Sciatic nerve (tissue), 2 donors: ENCODE data around the gene TMEM98. TPM values are rescaled to one million over a fixed set of nuclear protein-coding genes. Genes with fewer than 3 reads are reported as not detected.
"Not testable (repeated sequence)": the region's sequence is repeated elsewhere in the genome, so short reads cannot be mapped to it uniquely, and the experiment has no call there.

Experiments used
- ATAC-seq: fragments of 200-7000 bp; cut with Tn5 transposase; one replicate; pipeline ENCODE4 v1.9.1; 2020; ENCODE audit warnings: mild to moderate bottlenecking, moderate library complexity
- DNase-seq: peaks from one replicate; pipeline ENCODE4 v3.0.0-alpha.2; 2020; ENCODE audit warnings: low spot score
- intact Hi-C: fragments of 100-400 bp; cut with DNase I; formaldehyde crosslinking; loops from one replicate; pipeline ENCODE4 v1.14.2; 2022
- total RNA-seq: library from RNA; stranded (reverse); fragmentation: NEBNext Ultra II Directional; extraction: Animal tissue kit (Norgen Biotek cat#: 25700); gene quantifications from one replicate; pipeline ENCODE4 v1.2.1, GENCODE V29; 2021
- donor health status: DM: no; HTN: no; CAD: no.
- donor health status: DM: no; HTN: no; CAD: no.

The TMEM98 gene
- total RNA-seq, 1 donor from 2014 or later = 123 TPM

- intact Hi-C loops = no loop called here
- no peak for DNase-seq
- ATAC-seq = peak; percentile 40
Measured at GRCh38 chr17:32936186-32936893, 8.4 kb downstream of the TMEM98 start.

GRCh38 chr17:32936894-32937500 lies 9.0 kb downstream of the TMEM98 start:
- intact Hi-C loops = no loop called here
- DNase-seq (peak; percentile 87), ATAC-seq (peak; percentile 93)

- intact Hi-C loops = no loop called here
- ATAC-seq = no peak
- DNase-seq = no peak
Measured at GRCh38 chr17:32940706-32941390, 12.9 kb downstream of the TMEM98 start.

- DNase-seq = no peak
- intact Hi-C loops = no loop called here
- ATAC-seq = no peak
Measured at GRCh38 chr17:32941419-32942032, 13.6 kb downstream of the TMEM98 start.

- peak; percentile 13 for ATAC-seq
- DNase-seq = no peak
- intact Hi-C loops = no loop called here
Measured at GRCh38 chr17:32943206-32943605, 15.3 kb downstream of the TMEM98 start.

- ATAC-seq = peak; percentile 94
- intact Hi-C loops = no loop called here
- DNase-seq = no peak
Measured at GRCh38 chr17:32943647-32944191, 15.8 kb downstream of the TMEM98 start.

GRCh38 chr17:32944248-32945020 lies 16.5 kb downstream of the TMEM98 start:
- intact Hi-C loops = no loop called here
- DNase-seq (no peak), ATAC-seq (peak; percentile 46)

GRCh38 chr17:32946375-32947135 lies 18.6 kb downstream of the TMEM98 start:
- DNase-seq (no peak), ATAC-seq (no peak)
- intact Hi-C loops = no loop called here

- ATAC-seq = no peak
- no peak for DNase-seq
- intact Hi-C loops = no loop called here
Measured at GRCh38 chr17:32947736-32948135, 19.8 kb downstream of the TMEM98 start.

- ATAC-seq (no peak), DNase-seq (no peak)
- intact Hi-C loops = no loop called here
Measured at GRCh38 chr17:32949181-32949580, 21.2 kb downstream of the TMEM98 start.

- intact Hi-C loops, DNase-seq, ATAC-seq: not testable (repeated sequence)
Measured at GRCh38 chr17:32952491-32952890, 24.5 kb downstream of the TMEM98 start.

- ATAC-seq (no peak), DNase-seq (no peak)
- intact Hi-C loops = no loop called here
Measured at GRCh38 chr17:32953045-32953444, 25.1 kb downstream of the TMEM98 start.

GRCh38 chr17:32953857-32954256 lies 25.9 kb downstream of the TMEM98 start:
- DNase-seq = no peak
- intact Hi-C loops = no loop called here
- ATAC-seq = no peak

GRCh38 chr17:32954477-32954876 lies 26.5 kb downstream of the TMEM98 start:
- DNase-seq (no peak), ATAC-seq (no peak)
- intact Hi-C loops = no loop called here

- intact Hi-C loops = no loop called here
- no peak for DNase-seq
- no peak for ATAC-seq
Measured at GRCh38 chr17:32955155-32955554, 27.2 kb downstream of the TMEM98 start.

- DNase-seq = no peak
- ATAC-seq = no peak
- intact Hi-C loops = no loop called here
Measured at GRCh38 chr17:32956240-32956970, 28.5 kb downstream of the TMEM98 start.

GRCh38 chr17:32958418-32958817 lies 30.5 kb downstream of the TMEM98 start:
- ATAC-seq = no peak
- DNase-seq = no peak
- intact Hi-C loops = no loop called here

GRCh38 chr17:32960815-32961214 lies 32.9 kb downstream of the TMEM98 start:
- intact Hi-C loops = no loop called here
- no peak for ATAC-seq
- DNase-seq = no peak
